Stimulated activated memory B cell treated with anti-CD40 and anti-IgM and Interleukin-4, amounts not matched to agents 10 μg/mL and 1 μg/mL and 100 μg/mL, for 72 hours (primary cell): ENCODE results near the gene DOLPP1.

Experiments used
- ATAC-seq: fragments of 150-1000 bp; cut with Tn5 transposase; 2 replicates; pipeline ENCODE4 v1.10.0; 2021
- H3K27ac Mint-ChIP-seq: one replicate; pipeline ENCODE4 v1.8.0; 2022; ENCODE audit warnings: mild to moderate bottlenecking, mixed read lengths
- H3K27me3 Mint-ChIP-seq: one replicate; pipeline ENCODE4 v1.8.0; 2022; ENCODE audit warnings: mixed read lengths
- H3K36me3 Mint-ChIP-seq: one replicate; pipeline ENCODE4 v1.8.0; 2022; ENCODE audit warnings: mixed read lengths
- H3K4me1 Mint-ChIP-seq: one replicate; pipeline ENCODE4 v1.8.0; 2022; ENCODE audit warnings: mixed read lengths
- H3K4me3 Mint-ChIP-seq: one replicate; pipeline ENCODE4 v1.8.0; 2022; ENCODE audit warnings: mild to moderate bottlenecking, moderate library complexity, mixed read lengths
- H3K9me3 Mint-ChIP-seq: one replicate; pipeline ENCODE4 v1.8.0; 2022; ENCODE audit warnings: mixed read lengths

The DOLPP1 gene

GRCh38 chr9:129097671-129098306 is 16.9 kb downstream of the DOLPP1 start:
- Mint-ChIP-seq H3K4me3 (no peak overlapping the region), H3K27ac (no peak overlapping the region), H3K4me1 (no peaks in the 10 kb centered on the region), H3K36me3 (no peaks in the 10 kb centered on the region), H3K27me3 (peaks cover 14% of the 10 kb centered on the region), H3K9me3 (no peaks in the 10 kb centered on the region)
- ATAC-seq = no peak

- Mint-ChIP-seq H3K9me3 (no peaks in the 10 kb centered on the region), H3K4me3 (no peak overlapping the region), H3K27me3 (peaks cover 14% of the 10 kb centered on the region), H3K36me3 (no peaks in the 10 kb centered on the region), H3K27ac (no peak overlapping the region), H3K4me1 (no peaks in the 10 kb centered on the region)
- no peak for ATAC-seq
Observed at GRCh38 chr9:129098328-129098727, 17.4 kb downstream of the DOLPP1 start.

- no peak overlapping the region for H3K4me3 Mint-ChIP-seq
- H3K27ac Mint-ChIP-seq = no peak overlapping the region
- no peaks in the 10 kb centered on the region for H3K4me1 Mint-ChIP-seq
- ATAC-seq = no peak
- no peaks in the 10 kb centered on the region for H3K36me3 Mint-ChIP-seq
- H3K9me3 Mint-ChIP-seq = no peaks in the 10 kb centered on the region
- peaks cover 14% of the 10 kb centered on the region for H3K27me3 Mint-ChIP-seq
Observed at GRCh38 chr9:129100383-129101169, 19.7 kb downstream of the DOLPP1 start.

- H3K9me3 Mint-ChIP-seq = no peaks in the 10 kb centered on the region
- no peak for ATAC-seq
Observed at GRCh38 chr9:129101279-129101678, 20.4 kb downstream of the DOLPP1 start.

DNA sequence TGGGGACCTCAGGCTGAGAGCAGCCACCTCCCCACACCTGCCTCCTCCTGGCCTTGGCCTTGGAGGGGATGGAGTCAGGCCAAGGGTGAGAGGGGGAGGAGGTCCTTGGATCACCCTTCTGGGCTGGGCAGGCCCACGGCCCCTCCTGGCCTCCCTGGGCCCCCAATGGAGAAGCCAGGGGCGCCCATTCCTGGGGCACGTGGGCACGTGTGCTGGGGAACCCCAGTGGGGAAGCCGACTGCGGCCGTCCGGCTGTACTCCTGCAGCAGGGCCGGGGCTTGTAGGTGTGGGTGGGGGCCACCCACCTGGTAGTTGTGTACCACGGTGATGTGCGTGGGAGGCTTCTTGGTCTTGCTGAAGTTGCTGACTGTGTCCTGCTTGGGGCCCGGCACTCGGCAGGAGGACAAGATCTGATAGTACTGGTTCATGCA is 21.2 kb downstream of the DOLPP1 start:
- H3K4me3 Mint-ChIP-seq = no peak overlapping the region
- H3K27me3 Mint-ChIP-seq = peaks cover 14% of the 10 kb centered on the region
- H3K4me1 Mint-ChIP-seq = no peaks in the 10 kb centered on the region
- no peak overlapping the region for H3K27ac Mint-ChIP-seq
- no peaks in the 10 kb centered on the region for H3K36me3 Mint-ChIP-seq
- ATAC-seq = no peak
- H3K9me3 Mint-ChIP-seq = no peaks in the 10 kb centered on the region

More at GRCh38 chr9:129101279-129101678, 20.4 kb downstream of the DOLPP1 start:
- Mint-ChIP-seq H3K27ac (no peak overlapping the region), H3K36me3 (no peaks in the 10 kb centered on the region), H3K4me3 (no peak overlapping the region), H3K27me3 (peaks cover 14% of the 10 kb centered on the region), H3K4me1 (no peaks in the 10 kb centered on the region)

GRCh38 chr9:129102791-129103594 is 22.1 kb downstream of the DOLPP1 start:
- Mint-ChIP-seq H3K27ac (no peak overlapping the region), H3K4me3 (no peak overlapping the region), H3K4me1 (no peaks in the 10 kb centered on the region), H3K9me3 (no peaks in the 10 kb centered on the region), H3K27me3 (peaks cover 14% of the 10 kb centered on the region), H3K36me3 (no peaks in the 10 kb centered on the region)
- ATAC-seq = no peak

GRCh38 chr9:129103595-129103965 is 22.7 kb downstream of the DOLPP1 start:
- H3K27me3 Mint-ChIP-seq = peaks cover 14% of the 10 kb centered on the region
- H3K27ac Mint-ChIP-seq = no peak overlapping the region
- no peaks in the 10 kb centered on the region for H3K36me3 Mint-ChIP-seq
- H3K4me1 Mint-ChIP-seq = no peaks in the 10 kb centered on the region
- no peak for ATAC-seq
- no peak overlapping the region for H3K4me3 Mint-ChIP-seq
- no peaks in the 10 kb centered on the region for H3K9me3 Mint-ChIP-seq

- Mint-ChIP-seq H3K9me3 (no peaks in the 10 kb centered on the region), H3K4me3 (no peak overlapping the region), H3K4me1 (no peaks in the 10 kb centered on the region), H3K27ac (no peak overlapping the region), H3K36me3 (no peaks in the 10 kb centered on the region), H3K27me3 (peaks cover 14% of the 10 kb centered on the region)
- no peak for ATAC-seq
Observed at GRCh38 chr9:129104051-129104450, 23.1 kb downstream of the DOLPP1 start.

DNA sequence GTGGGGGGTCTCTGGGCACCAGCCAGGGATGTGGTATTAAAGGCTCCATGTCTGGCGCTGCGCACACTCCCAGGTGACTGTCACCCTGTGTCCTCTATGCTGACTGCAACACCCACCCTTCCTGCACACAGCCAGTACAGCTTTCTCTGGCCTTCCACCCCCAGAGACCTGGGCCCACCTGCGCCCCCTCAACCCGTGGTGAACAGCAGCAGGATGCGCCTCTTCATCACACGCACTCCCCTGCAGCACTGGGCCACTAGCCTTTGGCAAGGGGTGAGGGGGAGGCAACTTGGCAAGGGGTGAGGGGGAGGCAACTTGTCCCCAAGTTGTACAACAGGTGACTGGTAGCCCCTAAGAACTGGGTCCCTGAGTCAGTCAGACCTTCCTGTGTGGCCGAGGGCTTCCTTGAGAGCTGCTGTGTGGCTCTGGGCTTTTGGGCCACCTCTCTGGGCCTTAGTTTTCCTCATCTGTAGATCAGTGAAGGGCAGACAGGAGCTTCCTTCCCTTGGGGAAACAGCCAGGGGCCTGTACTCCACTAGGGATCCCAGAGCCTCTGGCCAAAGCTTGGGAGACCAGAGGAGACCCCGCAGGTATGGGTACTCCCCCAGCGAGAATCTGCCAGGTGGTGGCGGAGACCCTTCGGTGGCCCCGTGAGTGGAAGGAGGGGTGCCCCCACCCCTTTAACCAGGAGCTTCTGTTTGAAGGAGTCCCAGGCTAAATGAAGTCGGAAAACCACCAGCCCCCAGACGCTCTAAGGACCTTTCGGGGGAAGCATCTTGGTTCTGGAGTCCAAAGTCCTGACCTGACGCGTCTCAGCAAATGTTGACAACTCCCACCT is 25.2 kb downstream of the DOLPP1 start:
- H3K4me3 Mint-ChIP-seq = no peak overlapping the region
- ATAC-seq = no peak
- H3K27me3 Mint-ChIP-seq = peaks cover 14% of the 10 kb centered on the region
- H3K9me3 Mint-ChIP-seq = no peaks in the 10 kb centered on the region
- H3K27ac Mint-ChIP-seq = no peak overlapping the region
- peaks cover 9% of the 10 kb centered on the region for H3K4me1 Mint-ChIP-seq
- no peaks in the 10 kb centered on the region for H3K36me3 Mint-ChIP-seq

DNA sequence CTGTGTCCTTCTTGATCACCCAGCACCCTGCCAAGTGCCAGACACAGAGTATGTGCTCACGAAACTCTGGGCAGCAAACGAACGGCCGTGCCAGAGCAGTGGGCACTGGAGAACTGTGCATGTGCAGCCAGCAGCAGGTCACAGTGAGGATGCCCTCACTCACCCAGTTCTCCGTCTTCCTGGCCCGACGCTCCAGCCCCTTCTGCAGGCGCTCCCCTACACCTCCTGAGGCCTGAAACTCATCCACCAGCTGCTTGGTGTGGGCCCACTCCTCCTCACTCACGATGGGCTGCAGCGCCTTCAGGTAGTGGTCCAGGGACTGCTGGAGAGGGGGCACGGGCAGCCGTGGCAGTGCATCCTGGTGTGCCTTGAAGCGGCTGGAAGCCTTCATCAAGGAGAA is 26.7 kb downstream of the DOLPP1 start:
- peaks cover under 1% of the 10 kb centered on the region for H3K27me3 Mint-ChIP-seq
- no peaks in the 10 kb centered on the region for H3K36me3 Mint-ChIP-seq
- no peak for ATAC-seq
- peaks cover 18% of the 10 kb centered on the region for H3K4me1 Mint-ChIP-seq
- H3K4me3 Mint-ChIP-seq = no peak overlapping the region
- no peaks in the 10 kb centered on the region for H3K9me3 Mint-ChIP-seq
- no peak overlapping the region for H3K27ac Mint-ChIP-seq

- Mint-ChIP-seq H3K9me3 (no peaks in the 10 kb centered on the region), H3K4me3 (no peak overlapping the region), H3K27me3 (no peaks in the 10 kb centered on the region), H3K36me3 (no peaks in the 10 kb centered on the region), H3K4me1 (peaks cover 20% of the 10 kb centered on the region), H3K27ac (no peak overlapping the region)
- no peak for ATAC-seq
Observed at GRCh38 chr9:129108083-129108804, 27.3 kb downstream of the DOLPP1 start.

DNA sequence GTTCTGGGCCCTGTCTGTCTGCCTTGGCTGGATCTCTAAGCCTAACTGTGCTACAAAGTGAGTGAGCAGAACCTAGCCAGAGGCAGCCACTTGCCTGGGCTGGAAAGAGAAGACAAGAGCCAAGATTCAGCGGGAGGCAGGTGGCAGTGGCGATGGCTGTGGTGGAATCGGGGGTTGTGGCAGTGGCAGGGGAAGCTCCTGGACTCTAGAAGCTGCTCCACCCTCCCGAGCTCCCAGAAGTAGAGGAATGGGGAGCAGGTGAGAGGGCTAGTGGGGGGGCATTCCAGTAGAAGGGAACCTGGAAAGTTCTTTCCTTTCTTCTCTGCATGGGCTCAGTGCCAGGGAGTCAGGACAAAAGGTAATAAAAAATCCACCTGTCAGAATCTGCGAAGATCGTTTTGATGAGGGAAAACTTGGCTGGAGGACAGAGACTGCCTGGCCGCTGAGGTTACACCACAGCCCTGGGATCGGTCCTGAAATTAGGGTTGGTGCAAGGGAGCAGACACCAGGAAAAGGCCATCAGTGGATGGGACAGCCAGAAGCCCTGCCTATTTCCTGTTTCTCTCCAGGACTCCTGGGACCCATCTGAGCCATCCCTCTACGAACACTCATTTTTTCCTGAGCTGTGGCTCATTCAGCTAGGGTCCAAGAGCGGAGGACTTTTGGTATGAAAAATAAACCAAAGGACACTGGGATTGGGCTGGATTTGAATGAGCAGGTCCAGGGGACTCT is 28.1 kb downstream of the DOLPP1 start:
- Mint-ChIP-seq H3K4me3 (peak overlapping the region; percentile 94), H3K36me3 (no peaks in the 10 kb centered on the region), H3K9me3 (no peaks in the 10 kb centered on the region), H3K27me3 (no peaks in the 10 kb centered on the region), H3K27ac (peak overlapping the region; percentile 19), H3K4me1 (peaks cover 27% of the 10 kb centered on the region)
- no peak for ATAC-seq

DNA sequence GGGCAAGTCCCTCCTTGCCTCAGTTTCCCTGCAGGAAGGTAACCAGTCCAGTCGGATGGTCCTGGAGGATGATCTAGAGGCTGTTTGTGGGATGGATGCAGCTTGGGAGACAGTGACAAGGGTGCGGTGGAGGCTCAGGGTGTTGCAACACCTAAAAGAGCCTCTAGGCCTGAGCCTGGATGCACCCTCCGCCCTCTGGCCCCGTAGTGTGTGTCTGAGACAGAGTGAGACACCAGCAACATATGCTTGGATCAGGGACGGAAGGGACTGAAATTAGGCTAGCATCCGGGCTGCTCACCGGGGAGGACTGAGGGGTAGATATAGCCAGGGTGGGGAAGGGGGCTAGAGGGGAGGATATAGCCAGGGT is 28.6 kb downstream of the DOLPP1 start:
- Mint-ChIP-seq H3K27ac (peak overlapping the region; percentile 19), H3K27me3 (no peaks in the 10 kb centered on the region), H3K36me3 (no peaks in the 10 kb centered on the region), H3K9me3 (no peaks in the 10 kb centered on the region), H3K4me1 (peaks cover 32% of the 10 kb centered on the region), H3K4me3 (peak overlapping the region; percentile 94)
- ATAC-seq = no peak
